ENCODE results near the gene PLPPR5.

DNA sequence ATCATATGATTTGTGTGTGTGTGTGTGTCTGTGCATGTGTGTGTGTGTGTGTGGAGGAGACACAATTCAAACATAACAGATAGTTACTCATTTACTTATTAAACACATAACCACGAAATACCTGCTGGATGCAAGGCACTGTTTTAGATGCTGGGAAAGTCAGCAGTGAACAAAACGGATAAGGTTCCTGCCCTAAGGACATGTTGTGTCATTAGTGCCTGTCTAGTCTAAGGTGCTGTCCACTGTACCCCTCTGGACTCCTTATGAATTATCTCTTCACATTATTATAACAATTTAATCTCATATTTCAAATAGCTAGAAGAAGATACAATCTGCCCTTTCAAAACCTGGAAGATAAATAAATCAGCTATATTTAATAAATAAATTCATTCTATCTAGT lies 162.4 kb downstream of the PLPPR5 start:
- TF ChIP-seq, protein P1, sequence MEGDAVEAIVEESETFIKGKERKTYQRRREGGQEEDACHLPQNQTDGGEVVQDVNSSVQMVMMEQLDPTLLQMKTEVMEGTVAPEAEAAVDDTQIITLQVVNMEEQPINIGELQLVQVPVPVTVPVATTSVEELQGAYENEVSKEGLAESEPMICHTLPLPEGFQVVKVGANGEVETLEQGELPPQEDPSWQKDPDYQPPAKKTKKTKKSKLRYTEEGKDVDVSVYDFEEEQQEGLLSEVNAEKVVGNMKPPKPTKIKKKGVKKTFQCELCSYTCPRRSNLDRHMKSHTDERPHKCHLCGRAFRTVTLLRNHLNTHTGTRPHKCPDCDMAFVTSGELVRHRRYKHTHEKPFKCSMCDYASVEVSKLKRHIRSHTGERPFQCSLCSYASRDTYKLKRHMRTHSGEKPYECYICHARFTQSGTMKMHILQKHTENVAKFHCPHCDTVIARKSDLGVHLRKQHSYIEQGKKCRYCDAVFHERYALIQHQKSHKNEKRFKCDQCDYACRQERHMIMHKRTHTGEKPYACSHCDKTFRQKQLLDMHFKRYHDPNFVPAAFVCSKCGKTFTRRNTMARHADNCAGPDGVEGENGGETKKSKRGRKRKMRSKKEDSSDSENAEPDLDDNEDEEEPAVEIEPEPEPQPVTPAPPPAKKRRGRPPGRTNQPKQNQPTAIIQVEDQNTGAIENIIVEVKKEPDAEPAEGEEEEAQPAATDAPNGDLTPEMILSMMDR (tag by site-specific recombination; IDR thresholded peaks at IDR 0.05): no peak
- TF ChIP-seq OVOL3 (tag by site-specific recombination; IDR thresholded peaks at IDR 0.05) (no peak), ZNF530 (tag by site-specific recombination; IDR thresholded peaks at IDR 0.05; ENCODE audit: low read depth) (no peak), KLF16 (tag by site-specific recombination; IDR thresholded peaks at IDR 0.05) (no peak), ZSCAN30 (tag by site-specific recombination; IDR thresholded peaks at IDR 0.05) (no peak), ZNF146 (tag by site-specific recombination; IDR thresholded peaks at IDR 0.05) (no peak), IKZF3 (tag by site-specific recombination; IDR thresholded peaks at IDR 0.05) (no peak), MEIS1 (CRISPR knock-in tag; IDR thresholded peaks at IDR 0.05; ENCODE audit: borderline replicate concordance) (no peak), YY1 (tag by site-specific recombination; IDR thresholded peaks at IDR 0.05) (no peak)
- TF ChIP-seq, protein P2, sequence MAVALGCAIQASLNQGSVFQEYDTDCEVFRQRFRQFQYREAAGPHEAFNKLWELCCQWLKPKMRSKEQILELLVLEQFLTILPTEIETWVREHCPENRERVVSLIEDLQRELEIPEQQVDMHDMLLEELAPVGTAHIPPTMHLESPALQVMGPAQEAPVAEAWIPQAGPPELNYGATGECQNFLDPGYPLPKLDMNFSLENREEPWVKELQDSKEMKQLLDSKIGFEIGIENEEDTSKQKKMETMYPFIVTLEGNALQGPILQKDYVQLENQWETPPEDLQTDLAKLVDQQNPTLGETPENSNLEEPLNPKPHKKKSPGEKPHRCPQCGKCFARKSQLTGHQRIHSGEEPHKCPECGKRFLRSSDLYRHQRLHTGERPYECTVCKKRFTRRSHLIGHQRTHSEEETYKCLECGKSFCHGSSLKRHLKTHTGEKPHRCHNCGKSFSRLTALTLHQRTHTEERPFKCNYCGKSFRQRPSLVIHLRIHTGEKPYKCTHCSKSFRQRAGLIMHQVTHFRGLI (tag by site-specific recombination; IDR thresholded peaks at IDR 0.05): no peak
- TF ChIP-seq, protein P3, sequence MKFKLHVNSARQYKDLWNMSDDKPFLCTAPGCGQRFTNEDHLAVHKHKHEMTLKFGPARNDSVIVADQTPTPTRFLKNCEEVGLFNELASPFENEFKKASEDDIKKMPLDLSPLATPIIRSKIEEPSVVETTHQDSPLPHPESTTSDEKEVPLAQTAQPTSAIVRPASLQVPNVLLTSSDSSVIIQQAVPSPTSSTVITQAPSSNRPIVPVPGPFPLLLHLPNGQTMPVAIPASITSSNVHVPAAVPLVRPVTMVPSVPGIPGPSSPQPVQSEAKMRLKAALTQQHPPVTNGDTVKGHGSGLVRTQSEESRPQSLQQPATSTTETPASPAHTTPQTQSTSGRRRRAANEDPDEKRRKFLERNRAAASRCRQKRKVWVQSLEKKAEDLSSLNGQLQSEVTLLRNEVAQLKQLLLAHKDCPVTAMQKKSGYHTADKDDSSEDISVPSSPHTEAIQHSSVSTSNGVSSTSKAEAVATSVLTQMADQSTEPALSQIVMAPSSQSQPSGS (tag by site-specific recombination; IDR thresholded peaks at IDR 0.05; ENCODE audit: low read depth): no peak
- TF ChIP-seq, protein P4, sequence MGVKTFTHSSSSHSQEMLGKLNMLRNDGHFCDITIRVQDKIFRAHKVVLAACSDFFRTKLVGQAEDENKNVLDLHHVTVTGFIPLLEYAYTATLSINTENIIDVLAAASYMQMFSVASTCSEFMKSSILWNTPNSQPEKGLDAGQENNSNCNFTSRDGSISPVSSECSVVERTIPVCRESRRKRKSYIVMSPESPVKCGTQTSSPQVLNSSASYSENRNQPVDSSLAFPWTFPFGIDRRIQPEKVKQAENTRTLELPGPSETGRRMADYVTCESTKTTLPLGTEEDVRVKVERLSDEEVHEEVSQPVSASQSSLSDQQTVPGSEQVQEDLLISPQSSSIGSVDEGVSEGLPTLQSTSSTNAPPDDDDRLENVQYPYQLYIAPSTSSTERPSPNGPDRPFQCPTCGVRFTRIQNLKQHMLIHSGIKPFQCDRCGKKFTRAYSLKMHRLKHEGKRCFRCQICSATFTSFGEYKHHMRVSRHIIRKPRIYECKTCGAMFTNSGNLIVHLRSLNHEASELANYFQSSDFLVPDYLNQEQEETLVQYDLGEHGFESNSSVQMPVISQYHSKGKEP (tag by site-specific recombination; IDR thresholded peaks at IDR 0.05): no peak
- TF ChIP-seq, protein P5, sequence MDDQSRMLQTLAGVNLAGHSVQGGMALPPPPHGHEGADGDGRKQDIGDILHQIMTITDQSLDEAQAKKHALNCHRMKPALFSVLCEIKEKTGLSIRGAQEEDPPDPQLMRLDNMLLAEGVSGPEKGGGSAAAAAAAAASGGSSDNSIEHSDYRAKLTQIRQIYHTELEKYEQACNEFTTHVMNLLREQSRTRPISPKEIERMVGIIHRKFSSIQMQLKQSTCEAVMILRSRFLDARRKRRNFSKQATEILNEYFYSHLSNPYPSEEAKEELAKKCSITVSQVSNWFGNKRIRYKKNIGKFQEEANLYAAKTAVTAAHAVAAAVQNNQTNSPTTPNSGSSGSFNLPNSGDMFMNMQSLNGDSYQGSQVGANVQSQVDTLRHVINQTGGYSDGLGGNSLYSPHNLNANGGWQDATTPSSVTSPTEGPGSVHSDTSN (CRISPR knock-in tag; IDR thresholded peaks at IDR 0.05): no peak

All from HEK293 (cell line).